ENCODE results near the gene DAPK1. TPM values are rescaled to one million over a fixed set of nuclear protein-coding genes. Genes with fewer than 3 reads are reported as not detected.

DAPK1 gene
- total RNA-seq, 2 donors from 2014 or later, result 39.1 to 40.6 TPM

- Histone ChIP-seq H3K4me3 (no peak overlapping the region), H3K36me3 (no peaks in the 10 kb centered on the region), H3K9me3 (no peaks in the 10 kb centered on the region), H3K4me1 (ENCODE audit: control insufficient read depth in 1 of 2, low read depth in 2 of 2) (no peaks in the 10 kb centered on the region), H3K27me3 (replicated peaks; ENCODE audit: insufficient read depth) (no peaks in the 10 kb centered on the region), H3K27ac (no peak overlapping the region)
- DNase-seq (ENCODE audit: low spot score), result no peak
- ATAC-seq (ENCODE audit: insufficient number of reproducible peaks, low FRiP score, low read depth), result no peak
- TF ChIP-seq, protein P1, sequence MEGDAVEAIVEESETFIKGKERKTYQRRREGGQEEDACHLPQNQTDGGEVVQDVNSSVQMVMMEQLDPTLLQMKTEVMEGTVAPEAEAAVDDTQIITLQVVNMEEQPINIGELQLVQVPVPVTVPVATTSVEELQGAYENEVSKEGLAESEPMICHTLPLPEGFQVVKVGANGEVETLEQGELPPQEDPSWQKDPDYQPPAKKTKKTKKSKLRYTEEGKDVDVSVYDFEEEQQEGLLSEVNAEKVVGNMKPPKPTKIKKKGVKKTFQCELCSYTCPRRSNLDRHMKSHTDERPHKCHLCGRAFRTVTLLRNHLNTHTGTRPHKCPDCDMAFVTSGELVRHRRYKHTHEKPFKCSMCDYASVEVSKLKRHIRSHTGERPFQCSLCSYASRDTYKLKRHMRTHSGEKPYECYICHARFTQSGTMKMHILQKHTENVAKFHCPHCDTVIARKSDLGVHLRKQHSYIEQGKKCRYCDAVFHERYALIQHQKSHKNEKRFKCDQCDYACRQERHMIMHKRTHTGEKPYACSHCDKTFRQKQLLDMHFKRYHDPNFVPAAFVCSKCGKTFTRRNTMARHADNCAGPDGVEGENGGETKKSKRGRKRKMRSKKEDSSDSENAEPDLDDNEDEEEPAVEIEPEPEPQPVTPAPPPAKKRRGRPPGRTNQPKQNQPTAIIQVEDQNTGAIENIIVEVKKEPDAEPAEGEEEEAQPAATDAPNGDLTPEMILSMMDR (IDR thresholded peaks at IDR 0.05), result no peak
Measured at GRCh38 chr9:87520172-87520683, 22.6 kb downstream of the DAPK1 start.

GRCh38 chr9:87521834-87522233, 24.2 kb downstream of the DAPK1 start:
- no peaks in the 10 kb centered on the region for H3K27me3 ChIP-seq (replicated peaks; ENCODE audit: insufficient read depth)
- no peak overlapping the region for H3K27ac ChIP-seq
- no peak for ATAC-seq (ENCODE audit: insufficient number of reproducible peaks, low FRiP score, low read depth)
- no peak overlapping the region for H3K4me3 ChIP-seq
- H3K4me1 ChIP-seq (ENCODE audit: control insufficient read depth in 1 of 2, low read depth in 2 of 2), result no peaks in the 10 kb centered on the region
- no peaks in the 10 kb centered on the region for H3K9me3 ChIP-seq
- TF ChIP-seq, protein P1 (IDR thresholded peaks at IDR 0.05), result no peak
- no peaks in the 10 kb centered on the region for H3K36me3 ChIP-seq
- DNase-seq (ENCODE audit: low spot score), result no peak

DNA sequence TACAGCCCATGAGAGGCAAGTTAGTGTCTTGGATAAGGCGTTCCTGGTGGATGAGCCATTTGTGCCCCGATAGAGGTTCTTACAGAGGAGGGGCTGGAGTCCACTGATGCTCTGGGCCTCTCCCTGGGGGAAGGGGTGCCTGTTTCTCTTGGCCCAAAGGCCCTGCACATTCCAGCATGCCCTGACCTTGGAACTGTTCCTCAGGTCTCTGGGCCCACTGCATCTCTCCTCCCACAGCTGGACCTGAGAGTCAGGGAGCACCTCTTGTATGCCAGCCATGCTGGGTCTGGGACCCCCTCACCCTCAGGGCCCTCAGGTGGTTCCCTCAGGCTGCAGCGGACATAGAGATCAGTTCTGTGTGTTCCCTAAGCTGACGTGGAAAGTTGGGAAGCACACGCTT, 26.4 kb downstream of the DAPK1 start:
- no peak overlapping the region for H3K4me3 ChIP-seq
- no peak overlapping the region for H3K27ac ChIP-seq
- ATAC-seq (ENCODE audit: insufficient number of reproducible peaks, low FRiP score, low read depth) (no peak), DNase-seq (ENCODE audit: low spot score) (no peak)
- H3K4me1 ChIP-seq (ENCODE audit: control insufficient read depth in 1 of 2, low read depth in 2 of 2), result no peaks in the 10 kb centered on the region
- no peaks in the 10 kb centered on the region for H3K36me3 ChIP-seq
- no peaks in the 10 kb centered on the region for H3K9me3 ChIP-seq
- TF ChIP-seq, protein P1 (IDR thresholded peaks at IDR 0.05), result no peak
- H3K27me3 ChIP-seq (replicated peaks; ENCODE audit: insufficient read depth), result no peaks in the 10 kb centered on the region

GRCh38 chr9:87525546-87526303, 28.1 kb downstream of the DAPK1 start:
- no peaks in the 10 kb centered on the region for H3K9me3 ChIP-seq
- no peaks in the 10 kb centered on the region for H3K36me3 ChIP-seq
- no peak for DNase-seq (ENCODE audit: low spot score)
- H3K27ac ChIP-seq, result no peak overlapping the region
- ATAC-seq (ENCODE audit: insufficient number of reproducible peaks, low FRiP score, low read depth), result no peak
- TF ChIP-seq, protein P1 (IDR thresholded peaks at IDR 0.05), result no peak
- H3K4me3 ChIP-seq, result no peak overlapping the region
- no peaks in the 10 kb centered on the region for H3K4me1 ChIP-seq (ENCODE audit: control insufficient read depth in 1 of 2, low read depth in 2 of 2)
- no peaks in the 10 kb centered on the region for H3K27me3 ChIP-seq (replicated peaks; ENCODE audit: insufficient read depth)

DNA sequence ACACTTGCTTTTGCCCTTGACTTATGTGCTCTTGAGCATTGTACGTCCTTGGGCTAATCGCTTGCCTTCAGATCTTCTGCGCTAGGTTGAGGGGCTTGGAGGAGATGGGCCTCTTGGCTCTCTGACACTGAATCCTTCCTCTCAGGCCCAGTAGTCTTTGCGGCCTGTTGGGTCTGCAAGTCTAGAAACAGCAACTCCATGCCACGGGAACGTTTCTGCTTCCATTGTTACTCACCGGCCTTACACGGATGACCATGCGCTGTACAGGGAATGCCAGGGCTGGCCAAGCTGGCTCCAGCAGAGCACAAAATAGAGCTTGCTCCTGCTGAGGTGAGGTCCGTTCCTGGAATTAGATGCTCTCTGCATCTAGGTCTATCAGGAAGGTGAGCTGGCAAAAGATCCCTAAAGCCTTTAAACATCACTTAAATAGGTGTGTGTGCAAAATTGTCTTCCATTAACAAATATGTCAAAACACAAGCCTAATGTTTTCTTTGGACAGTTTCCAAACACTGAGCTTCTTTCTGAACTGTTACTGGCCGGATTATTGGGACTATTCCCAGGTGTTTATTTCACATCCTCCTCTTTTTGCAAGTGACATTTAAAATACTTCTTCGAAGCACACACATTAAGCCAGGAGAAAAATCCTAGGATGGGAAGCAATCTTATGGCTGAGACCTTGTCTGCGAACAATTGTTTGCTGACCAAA, 29.7 kb downstream of the DAPK1 start:
- Histone ChIP-seq H3K27me3 (replicated peaks; ENCODE audit: insufficient read depth) (no peaks in the 10 kb centered on the region), H3K9me3 (no peaks in the 10 kb centered on the region), H3K4me3 (no peak overlapping the region), H3K4me1 (ENCODE audit: control insufficient read depth in 1 of 2, low read depth in 2 of 2) (no peaks in the 10 kb centered on the region), H3K27ac (no peak overlapping the region), H3K36me3 (no peaks in the 10 kb centered on the region)
- TF ChIP-seq, protein P1 (IDR thresholded peaks at IDR 0.05), result no peak
- DNase-seq (ENCODE audit: low spot score) (no peak), ATAC-seq (ENCODE audit: insufficient number of reproducible peaks, low FRiP score, low read depth) (no peak)
